HG02642 (cell line): ENCODE data around the gene ME3.

Experiments
- ATAC-seq: cut with Tn5 transposase; IDR thresholded peaks from one replicate; pipeline ENCODE4 v1.9.1; 2021; ENCODE audit warnings: mild to moderate bottlenecking; ENCODE audit not compliant: unreplicated experiment, poor library complexity

The ME3 gene

DNA sequence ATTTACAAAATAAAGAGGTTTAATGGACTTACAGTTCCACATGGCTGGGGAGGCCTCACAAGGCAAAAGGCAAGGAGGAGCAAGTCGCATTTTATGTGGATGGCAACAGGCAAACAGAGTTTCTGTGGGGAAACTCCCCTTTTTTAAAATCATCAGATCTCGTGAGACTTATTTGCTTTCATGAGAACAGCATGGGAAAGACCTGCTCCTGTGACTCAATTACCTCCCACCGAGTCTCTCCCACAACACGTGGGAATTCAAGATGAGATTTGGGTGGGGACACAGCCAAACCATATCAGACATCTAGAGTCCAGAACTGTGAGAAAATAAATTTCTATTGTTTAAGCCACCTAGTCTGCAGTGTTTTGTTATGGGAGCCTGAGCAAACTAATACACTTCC is 80.8 kb downstream of the ME3 start:
- ATAC-seq = no peak

DNA sequence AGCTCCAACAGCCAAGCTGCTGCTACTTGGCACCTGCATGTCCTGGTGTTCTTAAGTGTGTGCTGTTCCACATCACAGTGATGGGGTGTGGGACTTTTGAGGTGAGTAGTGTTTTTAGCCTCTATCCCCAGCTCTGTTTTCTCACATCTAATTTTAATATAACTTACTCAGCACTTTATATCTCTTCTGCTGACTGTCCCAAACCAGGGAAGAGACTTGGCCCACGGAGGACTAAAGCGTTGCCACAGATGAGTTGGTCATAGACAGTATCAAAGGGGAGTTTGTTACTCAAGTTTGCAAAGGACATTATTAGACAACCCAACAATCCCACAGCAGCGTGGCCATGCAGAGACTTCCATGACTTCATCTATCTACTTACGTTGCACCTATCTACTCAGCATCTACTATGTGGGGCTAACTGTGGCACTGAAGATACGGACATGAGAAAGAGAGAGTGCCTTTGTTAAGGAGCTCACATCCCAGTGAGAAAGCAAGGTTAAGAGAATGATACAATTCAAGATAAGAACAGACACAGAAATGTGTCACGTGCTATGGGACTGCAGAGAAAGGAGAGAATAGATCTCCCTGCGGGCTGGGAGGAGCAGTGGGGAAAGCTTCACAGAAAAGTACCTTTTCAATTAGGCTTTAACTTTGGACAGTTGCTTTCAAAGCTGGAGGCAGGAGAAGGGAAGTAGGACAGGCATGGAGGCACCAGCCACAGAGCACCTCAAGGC is 82.4 kb downstream of the ME3 start:
- no peak for ATAC-seq

DNA sequence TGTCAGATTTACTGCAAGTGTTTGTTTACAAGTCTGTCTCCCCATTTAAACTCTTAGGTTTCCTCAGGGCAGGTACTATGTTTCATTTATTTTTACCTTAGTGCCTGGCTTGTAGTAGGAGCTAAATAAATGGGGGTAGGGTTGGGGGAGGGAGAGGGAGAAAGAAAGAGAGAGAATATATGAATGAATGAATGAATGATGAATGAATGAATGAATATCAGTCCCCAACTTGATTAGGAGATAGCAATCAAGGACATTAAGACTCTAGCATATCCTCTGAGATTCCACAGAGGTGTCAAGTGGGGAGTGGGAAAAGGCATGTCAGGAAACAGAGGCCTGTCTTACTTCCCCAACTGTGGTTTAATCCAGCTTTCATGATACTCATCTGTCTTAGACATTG is 83.2 kb downstream of the ME3 start:
- no peak for ATAC-seq

DNA sequence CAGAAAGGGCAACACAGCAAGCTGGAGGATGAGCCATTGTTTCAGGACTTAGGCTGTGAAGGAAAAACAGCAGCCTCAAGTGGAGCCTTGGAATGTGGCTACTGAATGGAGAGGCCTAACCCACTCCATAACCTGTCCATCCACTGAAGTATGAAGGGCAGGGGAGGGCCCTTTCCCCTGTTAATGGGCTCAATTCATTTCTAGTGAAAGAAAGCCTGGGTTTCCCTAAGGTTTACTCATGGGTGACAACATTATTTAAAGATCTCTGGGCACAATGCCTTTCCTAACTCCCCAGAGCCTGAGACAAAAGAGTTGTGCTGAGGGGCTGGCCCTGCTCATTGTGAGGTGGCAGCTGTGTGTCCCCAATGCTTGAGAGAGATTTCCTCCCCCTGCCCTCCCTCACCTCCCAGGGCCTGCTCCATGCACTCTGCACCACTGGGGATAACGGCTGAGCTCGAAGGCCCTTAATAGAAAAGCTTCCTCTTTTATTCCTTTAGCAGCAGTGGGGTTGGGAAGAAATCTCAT is 83.8 kb downstream of the ME3 start:
- ATAC-seq = no peak

DNA sequence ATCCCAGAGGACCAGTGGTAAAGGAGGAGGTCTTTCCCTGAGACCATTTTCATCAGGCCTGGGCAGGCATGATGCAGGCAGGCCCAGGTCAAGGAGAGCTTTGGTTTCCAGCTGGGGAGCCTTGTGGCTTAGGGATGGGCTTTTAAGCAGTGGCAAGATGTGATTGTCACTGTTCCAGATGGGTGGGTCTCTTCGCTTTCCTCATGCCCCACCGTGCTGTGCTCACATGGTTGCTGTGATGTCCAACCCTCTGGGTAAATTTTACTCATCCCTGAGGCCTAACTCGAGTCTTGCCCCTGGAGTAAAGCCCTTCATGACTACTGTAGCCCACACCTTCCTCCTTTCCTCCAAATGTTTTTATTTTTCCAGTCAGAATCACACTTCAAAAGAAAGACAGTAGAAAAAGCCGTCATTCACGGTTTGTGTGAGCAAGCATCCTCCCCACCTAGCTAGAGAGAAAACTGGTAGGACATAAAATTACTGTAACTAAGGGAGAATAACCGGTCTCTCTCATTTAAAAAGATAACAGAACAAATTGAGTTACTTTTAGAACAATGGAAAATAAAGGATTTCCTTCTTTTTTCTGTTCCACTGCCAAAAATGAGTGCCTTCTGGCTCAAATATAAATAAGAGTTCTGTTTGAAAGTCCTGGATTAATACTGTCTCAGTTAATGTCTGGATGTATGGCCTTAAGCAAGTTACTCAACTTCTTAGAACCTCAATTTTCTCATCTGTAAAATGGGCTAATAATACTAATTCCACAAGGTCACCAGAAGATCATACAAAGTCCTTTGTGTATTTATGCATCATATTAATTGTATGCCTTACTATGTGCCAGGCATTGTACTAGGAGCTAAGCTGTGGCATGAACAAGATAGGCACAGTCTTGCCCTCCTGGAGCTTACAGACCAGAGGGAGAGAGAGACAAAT is 84.9 kb downstream of the ME3 start:
- no peak for ATAC-seq

DNA sequence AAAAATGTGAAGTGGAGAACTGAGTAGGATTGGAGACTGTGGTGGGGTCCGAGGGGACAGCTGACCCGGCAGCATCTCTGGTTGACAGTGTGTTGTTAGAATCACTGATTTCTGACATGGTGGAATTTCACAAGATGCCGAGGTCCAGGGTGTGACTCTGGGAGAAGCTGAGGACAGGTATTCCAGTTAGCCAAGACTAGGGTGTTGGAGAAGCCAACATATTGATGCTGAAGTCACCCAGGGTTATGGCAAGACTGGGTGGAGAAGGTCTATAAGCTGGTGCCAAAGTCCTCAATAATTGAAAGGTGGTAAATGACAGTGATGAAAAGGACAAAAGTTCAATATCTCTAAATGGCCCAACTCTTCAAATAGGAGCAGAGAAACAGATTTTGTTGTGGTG is 86.1 kb downstream of the ME3 start:
- ATAC-seq = no peak

DNA sequence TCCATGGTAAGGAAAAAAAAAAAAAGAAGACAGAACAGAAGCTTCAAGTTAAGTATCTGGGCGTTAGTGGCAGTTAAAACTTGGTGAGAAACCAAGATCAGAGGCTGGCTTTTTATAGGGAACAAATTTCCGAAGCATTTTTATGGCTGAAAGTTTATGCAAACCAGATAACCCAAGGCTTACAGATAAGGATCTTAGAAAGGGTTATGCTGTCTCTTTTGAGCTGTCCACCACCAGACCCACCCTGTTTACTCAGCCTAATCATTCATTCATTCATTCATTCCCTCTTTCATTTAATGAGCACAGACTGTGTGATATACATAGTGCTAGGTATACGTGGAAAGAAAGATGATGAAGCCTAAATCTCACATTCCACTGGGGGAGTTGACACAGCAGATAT is 89.5 kb downstream of the ME3 start:
- ATAC-seq = no peak

DNA sequence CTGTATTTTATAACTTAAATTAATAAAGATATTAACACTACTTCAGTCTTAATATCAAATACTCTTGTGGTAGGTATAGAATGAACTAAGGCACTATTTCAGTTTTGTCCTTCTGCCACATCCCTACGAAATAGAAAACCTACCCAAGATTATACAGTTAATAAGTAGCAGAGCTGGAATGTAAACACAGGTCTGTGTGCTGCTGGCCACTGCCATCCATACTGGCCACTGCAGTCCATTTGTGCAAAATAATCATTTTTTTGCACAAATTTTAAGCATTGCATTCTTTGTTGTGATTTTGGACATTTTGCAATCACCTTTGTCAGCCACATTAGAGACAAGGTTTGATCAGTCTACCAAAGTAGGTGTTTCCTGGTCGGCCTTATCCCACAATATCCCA is 91.9 kb downstream of the ME3 start:
- ATAC-seq = no peak

DNA sequence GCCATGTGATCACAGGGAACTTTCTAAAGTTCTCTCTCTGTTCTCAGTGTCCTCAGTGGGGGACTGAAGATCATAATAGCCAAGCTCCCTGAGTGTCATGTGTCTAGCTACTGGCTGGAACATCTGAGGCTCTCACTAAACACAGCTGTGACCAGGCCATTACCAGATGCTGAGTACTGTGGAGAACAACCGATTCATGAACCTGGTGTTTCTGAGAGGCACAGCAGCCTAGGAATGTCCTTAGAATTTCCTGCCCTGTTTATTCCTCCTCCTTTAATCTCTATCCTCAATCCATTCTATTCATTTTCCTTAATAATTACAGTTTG is 93.0 kb downstream of the ME3 start:
- ATAC-seq = no peak

DNA sequence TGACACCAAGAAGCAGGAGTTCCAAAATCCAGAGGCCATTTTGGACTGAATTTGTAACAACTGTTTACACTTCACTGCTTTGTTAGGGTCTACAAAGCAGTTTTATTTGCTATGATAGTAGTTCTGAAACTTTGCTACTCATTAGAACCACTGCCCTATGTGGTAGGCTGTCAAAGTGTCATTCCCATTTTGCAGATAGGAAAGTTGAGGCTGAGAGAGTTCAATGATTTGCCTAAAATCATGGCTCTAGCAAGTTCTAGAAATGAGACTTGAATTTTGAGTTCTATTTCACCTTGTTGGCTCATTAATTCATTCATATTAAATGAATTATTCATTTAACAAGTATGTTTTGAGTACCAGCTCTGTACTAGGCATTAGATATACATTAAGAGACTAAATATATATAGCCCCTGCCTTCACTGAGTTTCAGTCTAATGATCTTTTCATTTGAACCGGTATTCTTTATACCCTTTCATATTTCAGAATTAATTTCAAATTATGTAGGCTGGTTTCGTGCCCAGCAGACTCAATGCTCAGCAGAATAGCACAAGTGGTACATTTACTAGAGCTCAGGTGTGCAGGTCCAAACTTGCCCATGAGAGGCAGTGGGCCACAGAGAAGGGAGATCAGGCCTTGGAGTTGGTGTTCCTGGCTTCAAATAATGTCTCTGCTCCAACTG is 93.5 kb downstream of the ME3 start:
- ATAC-seq = no peak

DNA sequence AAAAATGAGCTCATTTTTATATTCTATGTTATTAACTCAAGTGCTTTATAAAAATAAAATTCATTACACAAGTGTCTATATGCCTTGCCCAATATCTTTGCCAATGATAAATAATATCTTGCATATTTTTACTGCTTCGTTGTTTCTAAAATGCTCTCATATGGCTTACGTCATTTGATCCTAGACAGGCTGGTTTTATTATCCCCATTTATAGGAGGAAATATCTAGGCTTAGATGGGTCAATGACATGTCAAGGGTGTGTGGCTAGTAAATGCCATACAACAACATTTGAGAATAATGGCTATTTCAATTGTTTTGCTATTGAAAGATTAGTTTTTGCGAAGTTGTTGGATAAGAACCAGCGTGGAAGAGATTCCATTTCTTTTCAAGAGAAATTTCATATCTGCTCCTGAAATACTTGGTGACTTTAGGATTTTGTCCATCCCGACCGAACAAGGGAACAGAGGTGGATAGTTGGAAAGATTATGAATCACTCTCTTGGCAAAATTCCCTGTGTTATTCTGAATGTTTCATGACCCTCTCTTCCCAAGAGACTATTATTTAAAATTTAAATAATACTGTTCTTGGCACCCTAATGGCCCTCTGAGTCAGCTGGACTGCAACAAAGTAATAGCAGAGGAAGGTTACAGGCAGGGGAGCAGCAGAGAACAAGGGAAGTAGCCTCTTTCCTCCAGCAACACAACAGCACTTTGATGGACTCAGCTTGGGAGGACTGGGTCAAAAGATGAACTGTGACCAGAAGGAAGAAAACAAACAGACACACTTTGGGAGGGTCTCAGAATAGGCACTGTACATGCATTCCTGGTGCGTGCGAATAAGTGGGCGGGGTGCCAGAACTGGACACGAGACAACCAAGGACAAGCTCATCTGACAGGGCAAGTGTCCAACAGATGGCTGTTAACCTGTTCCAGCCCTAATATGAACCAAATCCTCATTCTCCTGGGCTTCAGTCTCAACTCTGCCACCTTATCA is 94.5 kb downstream of the ME3 start:
- ATAC-seq = no peak

DNA sequence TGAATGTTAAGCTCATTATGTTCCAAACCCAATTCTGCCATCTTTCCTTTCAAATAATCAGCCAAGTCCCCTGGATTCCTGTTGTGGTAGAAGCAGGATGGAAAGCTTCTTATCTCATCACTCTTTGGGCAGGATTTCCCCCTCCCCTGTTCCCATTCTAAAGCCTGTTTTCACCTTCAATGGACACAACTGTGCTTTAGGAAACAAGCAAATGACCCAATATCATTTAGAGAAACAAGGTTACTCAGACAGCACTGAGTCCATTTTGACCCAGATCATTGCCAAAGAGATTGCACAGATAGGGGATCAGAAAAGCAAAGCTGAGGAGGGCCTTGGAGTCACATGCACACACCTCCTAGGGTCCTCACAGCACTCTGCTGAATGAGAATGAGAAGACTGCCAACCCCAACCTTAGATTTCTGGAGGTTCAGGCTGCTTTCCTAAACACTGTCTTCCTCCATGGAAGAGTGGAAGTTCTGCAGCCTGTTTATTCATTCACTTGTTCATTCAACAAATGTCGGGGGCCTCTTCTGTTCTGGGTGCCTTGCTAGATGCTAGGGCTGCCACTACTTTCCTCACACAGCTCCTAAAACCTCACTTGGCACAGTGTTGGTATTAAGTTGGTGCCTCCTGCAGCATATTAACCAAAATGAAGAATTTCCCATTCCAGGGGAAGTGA is 95.3 kb downstream of the ME3 start:
- ATAC-seq = no peak

DNA sequence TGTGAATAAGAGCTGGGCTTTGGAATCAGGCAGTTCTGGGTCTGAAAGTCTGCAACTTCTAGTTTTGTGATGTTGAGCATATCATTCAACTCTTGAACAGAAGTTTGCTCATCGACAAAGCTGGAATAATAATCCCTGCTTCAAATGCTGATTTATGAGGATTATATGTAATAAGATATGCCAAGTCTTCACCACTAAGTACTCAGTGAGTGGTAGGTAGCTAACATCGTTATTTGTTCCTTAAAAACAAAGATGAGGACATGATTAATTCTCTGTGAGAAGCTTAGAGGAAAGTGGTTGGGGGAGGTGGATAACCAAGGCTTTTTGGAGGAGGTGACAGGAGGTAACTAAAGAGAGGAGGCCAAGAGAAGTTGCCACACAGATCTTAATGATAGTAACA is 96.5 kb downstream of the ME3 start:
- ATAC-seq = no peak

DNA sequence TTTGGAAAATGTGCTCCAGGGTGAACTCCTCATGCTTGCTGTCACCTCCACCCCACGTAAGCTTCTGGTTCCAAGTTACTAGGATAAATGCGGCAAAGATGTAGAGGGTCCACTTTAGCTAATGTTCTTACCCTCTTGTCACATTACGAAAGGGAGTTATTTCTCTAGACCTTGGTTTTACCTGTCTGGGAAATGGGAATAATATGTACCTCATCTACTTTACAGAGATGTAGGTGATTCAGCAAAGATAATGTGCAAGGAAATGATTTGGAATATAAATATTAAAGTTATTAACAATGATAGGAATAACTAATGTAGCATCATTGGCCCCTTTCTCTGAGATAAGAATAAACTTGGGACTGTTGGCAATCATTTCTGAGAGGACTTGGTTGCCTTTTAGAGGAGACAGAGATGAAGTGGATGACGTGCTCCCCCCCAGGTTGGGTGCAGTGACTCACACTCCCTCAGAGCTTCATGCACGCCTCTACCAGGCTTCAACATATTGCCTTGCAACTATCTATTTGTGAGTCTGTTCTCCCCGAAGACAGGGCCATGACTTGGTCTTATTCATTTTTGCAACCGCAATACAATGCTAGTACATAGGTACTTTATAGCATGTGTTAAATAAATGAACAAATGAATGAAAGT is 97.1 kb downstream of the ME3 start:
- no peak for ATAC-seq

DNA sequence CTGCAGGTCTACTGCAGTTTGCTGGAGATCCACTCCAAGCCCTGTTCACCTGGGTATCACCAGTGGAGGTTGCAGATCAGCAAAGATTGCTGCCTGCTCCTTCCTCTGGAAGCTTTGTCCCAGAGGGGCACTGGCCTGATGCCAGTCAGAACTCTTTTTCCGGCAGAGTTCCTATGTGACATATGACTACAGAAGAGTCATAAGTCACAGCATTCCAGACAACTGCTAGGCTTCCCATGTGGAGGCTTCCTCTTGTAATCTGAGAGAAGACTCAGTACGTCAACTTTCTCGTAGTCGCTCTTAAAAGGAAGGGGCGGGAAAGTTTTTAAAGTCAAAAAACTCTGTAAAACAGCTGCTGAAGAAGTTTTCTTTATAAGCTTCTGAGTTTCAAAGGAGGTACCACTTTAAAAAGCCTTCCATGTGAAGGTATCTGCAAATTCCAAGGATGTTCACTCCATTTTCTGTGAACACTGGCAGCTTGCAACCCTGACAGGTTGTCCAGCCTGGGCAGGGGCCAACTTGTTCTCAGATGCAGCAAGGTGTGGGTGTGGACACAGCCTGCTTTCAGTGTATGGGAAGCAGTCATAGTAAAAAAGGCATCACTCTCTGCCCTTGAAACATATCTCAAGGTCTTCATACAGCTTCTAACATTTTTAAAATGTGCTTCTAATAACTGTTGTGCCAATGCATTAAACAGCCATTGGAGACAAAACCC is 97.8 kb downstream of the ME3 start:
- no peak for ATAC-seq

DNA sequence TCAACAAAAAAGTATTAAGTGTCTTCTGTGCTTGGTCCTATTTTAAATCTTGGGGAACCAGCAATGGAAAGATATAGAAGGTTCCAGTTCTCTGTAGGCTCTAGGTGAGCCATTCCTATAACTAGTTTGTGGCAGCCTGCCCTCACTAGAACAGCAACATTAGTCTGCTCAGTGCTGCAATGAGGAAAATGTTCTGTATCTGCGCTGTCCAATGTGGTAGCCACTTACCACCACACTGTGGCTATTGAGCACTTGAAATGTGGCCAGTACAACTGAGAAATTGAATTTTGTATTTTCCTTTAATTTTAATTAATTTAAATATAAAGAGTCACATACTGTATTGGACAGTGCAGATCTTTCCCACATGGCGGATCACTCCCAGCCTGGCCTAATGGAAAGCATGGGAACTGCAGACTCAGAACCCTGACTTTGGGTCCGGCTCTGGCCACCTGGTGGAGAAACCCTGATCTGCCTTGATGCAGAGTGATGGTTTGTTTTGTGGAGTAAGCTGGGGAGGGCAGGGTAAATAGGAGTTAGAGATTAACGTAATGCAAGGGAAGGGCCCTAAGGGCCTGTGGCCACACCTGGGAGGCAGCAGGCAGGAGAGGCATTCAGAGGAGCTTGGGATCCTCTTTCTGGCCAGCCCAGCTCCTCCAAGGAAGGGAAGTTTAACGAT is 101.0 kb downstream of the ME3 start:
- ATAC-seq = no peak

DNA sequence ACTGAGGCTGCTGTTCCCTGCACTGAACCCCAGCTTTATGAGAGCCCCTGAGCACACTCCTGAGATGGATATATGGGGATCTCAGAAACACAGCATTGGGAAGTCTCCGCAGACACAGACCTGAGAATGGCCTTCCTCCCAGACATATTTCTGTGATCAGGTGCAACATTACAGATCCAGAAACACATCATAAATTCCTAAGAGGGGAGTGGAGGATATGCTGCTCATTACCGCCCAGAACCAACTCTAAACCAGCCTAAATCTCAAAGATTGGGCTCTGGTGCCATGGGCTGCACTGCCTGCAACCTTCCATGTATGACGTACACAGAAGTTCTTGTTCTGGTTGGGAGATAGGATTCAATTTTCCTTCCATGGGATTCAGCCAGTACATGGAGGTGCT is 102.0 kb downstream of the ME3 start:
- no peak for ATAC-seq

DNA sequence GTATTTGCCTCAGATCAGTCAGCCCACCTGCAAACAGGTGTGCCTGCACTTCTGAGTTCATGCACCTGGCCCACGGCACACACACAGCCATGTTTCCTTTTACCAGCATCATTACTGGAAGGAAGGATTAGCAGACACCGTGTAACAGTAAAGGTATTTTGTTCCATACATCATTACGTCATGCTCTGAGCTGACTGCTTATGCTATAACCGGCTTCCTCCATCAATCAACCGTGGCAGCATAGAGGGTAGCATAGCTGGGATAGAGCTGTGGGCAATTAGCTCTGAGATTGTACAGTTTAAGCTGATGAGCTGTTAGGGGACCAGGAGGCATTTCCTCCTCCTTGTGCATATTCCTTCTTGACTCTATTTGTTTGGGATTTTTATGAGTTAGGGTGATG is 102.4 kb downstream of the ME3 start:
- ATAC-seq = no peak
